ENCODE measurements around the gene RPL22. TPM values are rescaled to one million over a fixed set of nuclear protein-coding genes. Genes with fewer than 3 reads are reported as not detected.

RPL22 gene
- total and polyA plus RNA-seq, 2 of the 8 experiments (the other 6 are each of a cell fraction or from before 2014, with no cell fraction given): 133 to 521 TPM

DNA sequence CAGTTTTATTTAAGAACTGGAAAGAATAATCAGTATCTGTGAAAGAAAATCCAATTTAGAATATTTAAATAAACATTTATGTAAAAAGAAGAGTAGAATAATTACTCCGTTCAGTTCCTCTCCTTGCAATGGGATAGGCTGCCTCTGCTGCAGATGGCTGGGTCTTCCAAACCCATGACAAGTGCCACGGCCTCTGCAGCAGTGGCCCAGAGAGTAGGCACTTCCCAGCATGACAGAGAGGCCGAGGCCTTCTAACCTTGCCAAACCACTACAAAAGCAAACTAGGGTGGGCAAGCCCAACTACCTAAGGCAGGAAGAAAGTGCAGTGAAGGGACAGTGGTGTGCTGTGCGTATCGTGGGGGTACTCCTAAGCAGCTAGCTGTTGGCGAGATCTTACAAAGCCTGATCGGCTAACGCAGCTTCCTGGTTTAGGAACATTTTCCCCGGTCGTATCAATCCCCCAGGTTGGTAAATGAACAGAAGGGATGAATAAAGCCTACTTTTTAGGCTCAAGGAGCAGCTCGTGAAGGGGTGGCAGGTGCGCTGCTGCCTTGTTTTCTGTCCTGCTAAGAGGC, 21.9 kb upstream of the RPL22 start (continued):
- TF ChIP-seq, protein P1, sequence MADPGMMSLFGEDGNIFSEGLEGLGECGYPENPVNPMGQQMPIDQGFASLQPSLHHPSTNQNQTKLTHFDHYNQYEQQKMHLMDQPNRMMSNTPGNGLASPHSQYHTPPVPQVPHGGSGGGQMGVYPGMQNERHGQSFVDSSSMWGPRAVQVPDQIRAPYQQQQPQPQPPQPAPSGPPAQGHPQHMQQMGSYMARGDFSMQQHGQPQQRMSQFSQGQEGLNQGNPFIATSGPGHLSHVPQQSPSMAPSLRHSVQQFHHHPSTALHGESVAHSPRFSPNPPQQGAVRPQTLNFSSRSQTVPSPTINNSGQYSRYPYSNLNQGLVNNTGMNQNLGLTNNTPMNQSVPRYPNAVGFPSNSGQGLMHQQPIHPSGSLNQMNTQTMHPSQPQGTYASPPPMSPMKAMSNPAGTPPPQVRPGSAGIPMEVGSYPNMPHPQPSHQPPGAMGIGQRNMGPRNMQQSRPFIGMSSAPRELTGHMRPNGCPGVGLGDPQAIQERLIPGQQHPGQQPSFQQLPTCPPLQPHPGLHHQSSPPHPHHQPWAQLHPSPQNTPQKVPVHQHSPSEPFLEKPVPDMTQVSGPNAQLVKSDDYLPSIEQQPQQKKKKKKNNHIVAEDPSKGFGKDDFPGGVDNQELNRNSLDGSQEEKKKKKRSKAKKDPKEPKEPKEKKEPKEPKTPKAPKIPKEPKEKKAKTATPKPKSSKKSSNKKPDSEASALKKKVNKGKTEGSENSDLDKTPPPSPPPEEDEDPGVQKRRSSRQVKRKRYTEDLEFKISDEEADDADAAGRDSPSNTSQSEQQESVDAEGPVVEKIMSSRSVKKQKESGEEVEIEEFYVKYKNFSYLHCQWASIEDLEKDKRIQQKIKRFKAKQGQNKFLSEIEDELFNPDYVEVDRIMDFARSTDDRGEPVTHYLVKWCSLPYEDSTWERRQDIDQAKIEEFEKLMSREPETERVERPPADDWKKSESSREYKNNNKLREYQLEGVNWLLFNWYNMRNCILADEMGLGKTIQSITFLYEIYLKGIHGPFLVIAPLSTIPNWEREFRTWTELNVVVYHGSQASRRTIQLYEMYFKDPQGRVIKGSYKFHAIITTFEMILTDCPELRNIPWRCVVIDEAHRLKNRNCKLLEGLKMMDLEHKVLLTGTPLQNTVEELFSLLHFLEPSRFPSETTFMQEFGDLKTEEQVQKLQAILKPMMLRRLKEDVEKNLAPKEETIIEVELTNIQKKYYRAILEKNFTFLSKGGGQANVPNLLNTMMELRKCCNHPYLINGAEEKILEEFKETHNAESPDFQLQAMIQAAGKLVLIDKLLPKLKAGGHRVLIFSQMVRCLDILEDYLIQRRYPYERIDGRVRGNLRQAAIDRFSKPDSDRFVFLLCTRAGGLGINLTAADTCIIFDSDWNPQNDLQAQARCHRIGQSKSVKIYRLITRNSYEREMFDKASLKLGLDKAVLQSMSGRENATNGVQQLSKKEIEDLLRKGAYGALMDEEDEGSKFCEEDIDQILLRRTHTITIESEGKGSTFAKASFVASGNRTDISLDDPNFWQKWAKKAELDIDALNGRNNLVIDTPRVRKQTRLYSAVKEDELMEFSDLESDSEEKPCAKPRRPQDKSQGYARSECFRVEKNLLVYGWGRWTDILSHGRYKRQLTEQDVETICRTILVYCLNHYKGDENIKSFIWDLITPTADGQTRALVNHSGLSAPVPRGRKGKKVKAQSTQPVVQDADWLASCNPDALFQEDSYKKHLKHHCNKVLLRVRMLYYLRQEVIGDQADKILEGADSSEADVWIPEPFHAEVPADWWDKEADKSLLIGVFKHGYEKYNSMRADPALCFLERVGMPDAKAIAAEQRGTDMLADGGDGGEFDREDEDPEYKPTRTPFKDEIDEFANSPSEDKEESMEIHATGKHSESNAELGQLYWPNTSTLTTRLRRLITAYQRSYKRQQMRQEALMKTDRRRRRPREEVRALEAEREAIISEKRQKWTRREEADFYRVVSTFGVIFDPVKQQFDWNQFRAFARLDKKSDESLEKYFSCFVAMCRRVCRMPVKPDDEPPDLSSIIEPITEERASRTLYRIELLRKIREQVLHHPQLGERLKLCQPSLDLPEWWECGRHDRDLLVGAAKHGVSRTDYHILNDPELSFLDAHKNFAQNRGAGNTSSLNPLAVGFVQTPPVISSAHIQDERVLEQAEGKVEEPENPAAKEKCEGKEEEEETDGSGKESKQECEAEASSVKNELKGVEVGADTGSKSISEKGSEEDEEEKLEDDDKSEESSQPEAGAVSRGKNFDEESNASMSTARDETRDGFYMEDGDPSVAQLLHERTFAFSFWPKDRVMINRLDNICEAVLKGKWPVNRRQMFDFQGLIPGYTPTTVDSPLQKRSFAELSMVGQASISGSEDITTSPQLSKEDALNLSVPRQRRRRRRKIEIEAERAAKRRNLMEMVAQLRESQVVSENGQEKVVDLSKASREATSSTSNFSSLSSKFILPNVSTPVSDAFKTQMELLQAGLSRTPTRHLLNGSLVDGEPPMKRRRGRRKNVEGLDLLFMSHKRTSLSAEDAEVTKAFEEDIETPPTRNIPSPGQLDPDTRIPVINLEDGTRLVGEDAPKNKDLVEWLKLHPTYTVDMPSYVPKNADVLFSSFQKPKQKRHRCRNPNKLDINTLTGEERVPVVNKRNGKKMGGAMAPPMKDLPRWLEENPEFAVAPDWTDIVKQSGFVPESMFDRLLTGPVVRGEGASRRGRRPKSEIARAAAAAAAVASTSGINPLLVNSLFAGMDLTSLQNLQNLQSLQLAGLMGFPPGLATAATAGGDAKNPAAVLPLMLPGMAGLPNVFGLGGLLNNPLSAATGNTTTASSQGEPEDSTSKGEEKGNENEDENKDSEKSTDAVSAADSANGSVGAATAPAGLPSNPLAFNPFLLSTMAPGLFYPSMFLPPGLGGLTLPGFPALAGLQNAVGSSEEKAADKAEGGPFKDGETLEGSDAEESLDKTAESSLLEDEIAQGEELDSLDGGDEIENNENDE (IDR thresholded peaks at IDR 0.05; ENCODE audit: insufficient replicate concordance, low read length): no peak
- TF ChIP-seq SP2 (IDR thresholded peaks at IDR 0.05; ENCODE audit: low read length) (no peak), BRCA1 (IDR thresholded peaks at IDR 0.05; ENCODE audit: low read depth, low read length) (no peak), RAD21 (IDR thresholded peaks at IDR 0.05 in 1 of 2, conservative IDR thresholded peaks at IDR 0.05 in 1 of 2; ENCODE audit: low read depth in 2 of 2, low read length in 2 of 2) (no peak)
